ENCODE results near the gene PRR33.

Gene PRR33

GRCh38 chr11:1863352-1864216, 28.1 kb downstream of the PRR33 start:
- peak overlapping the region; percentile 60 to 84 for H2BK12ac ChIP-seq (ENCODE audit: low read length in 2 of 2)
- H3K27me3 ChIP-seq (ENCODE audit: control insufficient read depth in 1 of 2, insufficient read depth in 1 of 2, low read length in 2 of 2): peaks cover 0 to 15% of the 10 kb centered on the region in 2 experiments
- H3K4me3 ChIP-seq (ENCODE audit: insufficient read depth in 1 of 2, low read depth in 1 of 2, low read length in 2 of 2): peak overlapping the region in 1 of 2 experiments; percentile 46
- H2BK5ac ChIP-seq (ENCODE audit: low read depth, low read length, poor library complexity, severe bottlenecking): peak overlapping the region; percentile 31
- 25% methylated on average over 27 of the region's 27 CpGs for WGBS
- peak overlapping the region; percentile 81 for H3K9ac ChIP-seq (ENCODE audit: low read length)
- peak overlapping the region; percentile 90 for H2BK120ac ChIP-seq (ENCODE audit: low read depth, low read length)
- peak overlapping the region; percentile 92 for H4K91ac ChIP-seq (ENCODE audit: low read length)
- peak overlapping the region; percentile 12 for H3K4me2 ChIP-seq (ENCODE audit: low read length, poor library complexity, severe bottlenecking)
- H3K4me1 ChIP-seq (ENCODE audit: control insufficient read depth, insufficient read depth, low read depth, low read length): peaks cover 40% of the 10 kb centered on the region
- H3K14ac ChIP-seq (ENCODE audit: low read length in 2 of 2): no peak overlapping the region
- no peak overlapping the region for H2AFZ ChIP-seq (ENCODE audit: low read depth, low read length)
- peak overlapping the region; percentile 96 for H2BK15ac ChIP-seq (ENCODE audit: low read depth, poor library complexity, severe bottlenecking)
- H3K79me1 ChIP-seq (replicated peaks; ENCODE audit: low read length, poor library complexity, severe bottlenecking): no peaks in the 10 kb centered on the region
- peak overlapping the region; percentile 14 for H2AK5ac ChIP-seq (ENCODE audit: low read length, severe bottlenecking)
- peak overlapping the region; percentile 38 to 57 for H3K4ac ChIP-seq (ENCODE audit: low read depth in 1 of 2, low read length in 2 of 2)
- DNase-seq: peak; percentile 92
- H3K18ac ChIP-seq (ENCODE audit: low read depth in 1 of 2, low read length in 2 of 2): peak overlapping the region; percentile 73 to 88
- peak overlapping the region; percentile 91 for H4K8ac ChIP-seq (ENCODE audit: low read length)
- H3K36me3 ChIP-seq (ENCODE audit: control insufficient read depth in 1 of 2, insufficient read depth in 2 of 2, low read depth in 1 of 2, low read length in 2 of 2): no peaks in the 10 kb centered on the region
- H3K27ac ChIP-seq (ENCODE audit: low read length, poor library complexity, severe bottlenecking): peak overlapping the region; percentile 68
- no peaks in the 10 kb centered on the region for H3K9me3 ChIP-seq (ENCODE audit: control insufficient read depth, low read length)
- H3K23ac ChIP-seq (ENCODE audit: low read length in 2 of 2): no peak overlapping the region

- Histone ChIP-seq H2BK5ac (ENCODE audit: low read depth, low read length, poor library complexity, severe bottlenecking) (no peak overlapping the region), H2BK12ac (ENCODE audit: low read length in 2 of 2) (peak overlapping the region; percentile 14 to 61), H3K9me3 (ENCODE audit: control insufficient read depth, low read length) (no peaks in the 10 kb centered on the region), H2AK5ac (ENCODE audit: low read length, severe bottlenecking) (peak overlapping the region; percentile 29), H3K4ac (ENCODE audit: low read depth in 1 of 2, low read length in 2 of 2) (peak overlapping the region; percentile 12 to 57), H3K23ac (ENCODE audit: low read length in 2 of 2) (no peak overlapping the region), H2BK15ac (ENCODE audit: low read depth, poor library complexity, severe bottlenecking) (no peak overlapping the region), H3K27ac (ENCODE audit: low read length, poor library complexity, severe bottlenecking) (peak overlapping the region; percentile 68), H3K4me3 (ENCODE audit: insufficient read depth in 1 of 2, low read depth in 1 of 2, low read length in 2 of 2) (peak overlapping the region in 1 of 2 experiments; percentile 12), H4K91ac (ENCODE audit: low read length) (peak overlapping the region; percentile 53), H3K36me3 (ENCODE audit: control insufficient read depth in 1 of 2, insufficient read depth in 2 of 2, low read depth in 1 of 2, low read length in 2 of 2) (no peaks in the 10 kb centered on the region), H2AFZ (ENCODE audit: low read depth, low read length) (no peak overlapping the region), H3K18ac (ENCODE audit: low read depth in 1 of 2, low read length in 2 of 2) (peak overlapping the region; percentile 67 to 73), H4K8ac (ENCODE audit: low read length) (peak overlapping the region; percentile 91), H3K14ac (ENCODE audit: low read length in 2 of 2) (no peak overlapping the region), H3K9ac (ENCODE audit: low read length) (peak overlapping the region; percentile 34), H3K79me1 (replicated peaks; ENCODE audit: low read length, poor library complexity, severe bottlenecking) (no peaks in the 10 kb centered on the region), H3K4me1 (ENCODE audit: control insufficient read depth, insufficient read depth, low read depth, low read length) (peaks cover 35% of the 10 kb centered on the region), H3K4me2 (ENCODE audit: low read length, poor library complexity, severe bottlenecking) (no peak overlapping the region), H3K27me3 (ENCODE audit: control insufficient read depth in 1 of 2, insufficient read depth in 1 of 2, low read length in 2 of 2) (peaks cover 0 to 7% of the 10 kb centered on the region in 2 experiments), H2BK120ac (ENCODE audit: low read depth, low read length) (peak overlapping the region; percentile 12)
- DNase-seq: peak; percentile 67
- WGBS: 64% methylated on average over 12 of the region's 14 CpGs
Measured at GRCh38 chr11:1862588-1863351, 28.9 kb downstream of the PRR33 start.

GRCh38 chr11:1861435-1862411, 30.0 kb downstream of the PRR33 start:
- Histone ChIP-seq H3K36me3 (ENCODE audit: control insufficient read depth in 1 of 2, insufficient read depth in 2 of 2, low read depth in 1 of 2, low read length in 2 of 2) (no peaks in the 10 kb centered on the region), H3K4ac (ENCODE audit: low read depth in 1 of 2, low read length in 2 of 2) (no peak overlapping the region), H2BK12ac (ENCODE audit: low read length in 2 of 2) (peak overlapping the region in 1 of 2 experiments; percentile 18), H4K8ac (ENCODE audit: low read length) (no peak overlapping the region), H3K79me1 (replicated peaks; ENCODE audit: low read length, poor library complexity, severe bottlenecking) (no peaks in the 10 kb centered on the region), H3K23ac (ENCODE audit: low read length in 2 of 2) (no peak overlapping the region), H4K91ac (ENCODE audit: low read length) (no peak overlapping the region), H2AK5ac (ENCODE audit: low read length, severe bottlenecking) (no peak overlapping the region), H3K18ac (ENCODE audit: low read depth in 1 of 2, low read length in 2 of 2) (no peak overlapping the region), H3K4me3 (ENCODE audit: insufficient read depth in 1 of 2, low read depth in 1 of 2, low read length in 2 of 2) (no peak overlapping the region), H2BK5ac (ENCODE audit: low read depth, low read length, poor library complexity, severe bottlenecking) (no peak overlapping the region), H3K27ac (ENCODE audit: low read length, poor library complexity, severe bottlenecking) (no peak overlapping the region), H3K14ac (ENCODE audit: low read length in 2 of 2) (no peak overlapping the region), H3K9ac (ENCODE audit: low read length) (no peak overlapping the region), H3K27me3 (ENCODE audit: control insufficient read depth in 1 of 2, insufficient read depth in 1 of 2, low read length in 2 of 2) (peaks cover 0 to 9% of the 10 kb centered on the region in 2 experiments), H2BK15ac (ENCODE audit: low read depth, poor library complexity, severe bottlenecking) (no peak overlapping the region), H2AFZ (ENCODE audit: low read depth, low read length) (no peak overlapping the region), H3K4me1 (ENCODE audit: control insufficient read depth, insufficient read depth, low read depth, low read length) (peaks cover 35% of the 10 kb centered on the region), H2BK120ac (ENCODE audit: low read depth, low read length) (no peak overlapping the region), H3K4me2 (ENCODE audit: low read length, poor library complexity, severe bottlenecking) (no peak overlapping the region), H3K9me3 (ENCODE audit: control insufficient read depth, low read length) (no peaks in the 10 kb centered on the region)
- WGBS: 96% methylated on average over 3 of the region's 4 CpGs
- no peak for DNase-seq

All from mesenchymal stem cell (in vitro differentiated cells and primary cell).